ENCODE results near the gene KIF2C.
"Not testable (repeated sequence)": the region's sequence is repeated elsewhere in the genome, so short reads cannot be mapped to it uniquely, and the experiment has no call there.

Gene KIF2C

GRCh38 chr1:44792736-44793502 is 53.3 kb downstream of the KIF2C start:
- DNase-seq = peak in 1 of 2 donors; percentile 52
- H3K36me3 ChIP-seq = no peaks in the 10 kb centered on the region
- no peak overlapping the region for H3K27ac ChIP-seq
- H3K9me3 ChIP-seq = no peaks in the 10 kb centered on the region
- no peak overlapping the region for H3K4me3 ChIP-seq
- H3K27me3 ChIP-seq = no peaks in the 10 kb centered on the region
- TF ChIP-seq CTCF (IDR thresholded peaks at IDR 0.05) = no peak
- intact Hi-C loops (cut with DNase I; ENCODE audit: low total_unique reads) = no loop called here
- no peaks in the 10 kb centered on the region for H3K4me1 ChIP-seq

DNA sequence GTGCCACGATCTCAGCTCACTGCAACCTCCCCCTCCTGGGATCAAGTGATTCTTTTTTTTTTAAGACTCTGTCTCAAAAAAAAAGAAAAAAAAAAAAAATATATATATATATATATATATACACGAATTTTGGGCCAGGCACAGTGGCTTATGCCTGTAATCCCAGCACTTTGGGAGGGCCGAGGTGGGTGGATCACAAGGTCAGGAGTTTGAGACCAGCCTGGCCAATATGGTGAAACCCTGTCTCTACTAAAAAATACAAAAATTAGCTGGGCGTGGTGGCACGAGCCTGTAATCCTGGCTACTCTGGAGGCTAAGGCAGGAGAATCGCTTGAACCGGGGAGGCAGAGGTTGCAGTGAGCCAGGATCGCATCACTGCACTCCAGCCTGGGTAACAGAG is 58.2 kb downstream of the KIF2C start:
- peaks cover 0 to 28% (median 21%) of the 10 kb centered on the region in 4 donors for H3K4me1 ChIP-seq
- H3K4me3 ChIP-seq; H3K9me3 ChIP-seq; H3K36me3 ChIP-seq; H3K27me3 ChIP-seq; intact Hi-C loops (cut with DNase I; ENCODE audit: low total_unique reads): not testable (repeated sequence)
- DNase-seq = peak; percentile 16 to 37
- H3K27ac ChIP-seq = peak overlapping the region; percentile 94 to 98

DNA sequence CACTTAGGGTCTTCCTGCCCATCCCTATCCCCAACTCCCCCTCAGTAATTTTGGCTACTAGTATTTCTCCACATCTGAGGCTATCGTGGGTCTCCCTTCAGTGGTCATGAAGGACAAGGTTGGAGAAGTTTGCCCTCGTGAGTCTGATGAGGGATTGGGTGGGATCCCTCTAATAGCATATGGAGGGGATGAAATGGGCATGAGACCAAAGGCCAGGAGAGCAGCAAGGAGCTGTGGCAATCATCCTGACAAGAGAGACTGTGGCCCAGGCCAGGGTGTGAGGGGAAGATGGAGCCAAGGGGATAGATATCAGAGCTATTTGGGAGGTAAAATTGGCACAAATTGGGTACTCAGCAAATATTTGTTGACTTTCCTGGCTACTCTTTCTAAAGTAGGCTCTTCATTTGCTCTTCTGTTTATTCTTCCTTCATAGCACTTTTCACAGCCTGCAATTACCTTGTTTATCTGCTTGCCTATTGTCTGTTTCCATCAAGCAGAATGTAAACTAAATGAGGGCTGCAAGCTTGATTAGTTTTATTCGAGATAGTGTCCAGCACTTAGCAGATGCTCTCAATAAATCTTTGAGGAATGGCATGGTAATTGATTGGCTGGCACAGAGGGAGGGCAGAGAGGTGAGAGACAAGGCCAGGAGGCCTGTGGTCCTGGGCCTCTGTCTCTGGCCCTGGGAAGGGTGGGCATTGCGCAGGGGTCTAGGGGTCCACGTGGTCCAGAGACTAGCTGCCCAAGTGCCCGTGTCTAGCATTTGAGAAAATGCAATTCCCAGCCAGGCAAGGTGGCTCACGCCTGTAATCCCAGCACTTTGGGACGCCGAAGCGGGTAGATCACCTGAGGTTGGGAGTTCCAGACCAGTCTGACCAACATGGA is 59.1 kb downstream of the KIF2C start:
- H3K4me1 ChIP-seq = peaks cover 0 to 33% (median 28%) of the 10 kb centered on the region in 4 donors
- H3K27me3 ChIP-seq = no peaks in the 10 kb centered on the region
- peak overlapping the region; percentile 94 to 98 for H3K27ac ChIP-seq
- no peaks in the 10 kb centered on the region for H3K9me3 ChIP-seq
- intact Hi-C loops (cut with DNase I; ENCODE audit: low total_unique reads) = no loop called here
- DNase-seq = peak; percentile 22 to 69
- peaks cover under 1 to 16% (median 15%) of the 10 kb centered on the region in 3 donors for H3K36me3 ChIP-seq
- no peak overlapping the region for H3K4me3 ChIP-seq
- no peak for TF ChIP-seq CTCF (IDR thresholded peaks at IDR 0.05)

- intact Hi-C loops (cut with DNase I; ENCODE audit: low total_unique reads) = no loop called here
- peak; percentile 89 to 95 for TF ChIP-seq CTCF (IDR thresholded peaks at IDR 0.05)
- Histone ChIP-seq H3K4me3 (peak within 1 kb of the TSS; percentile 83 to 100), H3K36me3 (peaks cover 11 to 29% (median 25%) of the 10 kb centered on the region in 3 donors), H3K9me3 (no peaks in the 10 kb centered on the region), H3K4me1 (peaks cover 0 to 43% (median 29%) of the 10 kb centered on the region in 4 donors), H3K27me3 (no peaks in the 10 kb centered on the region), H3K27ac (peak within 1 kb of the TSS; percentile 94 to 98)
- peak; percentile 99 for DNase-seq
Measured at GRCh38 chr1:44799770-44800584, 60.3 kb downstream of the KIF2C start, which contains the start of gene PLK3. Gene PLK3 (plus strand): TSS chr1:44800377. CDS start chr1:44800464, 87 bp downstream.

- H3K36me3 ChIP-seq = peaks cover 11 to 44% (median 41%) of the 10 kb centered on the region in 3 donors
- peak in 1 of 2 donors; percentile 28 for DNase-seq
- no peaks in the 10 kb centered on the region for H3K27me3 ChIP-seq
- peaks cover 3 to 60% (median 45%) of the 10 kb centered on the region in 4 donors for H3K4me1 ChIP-seq
- H3K27ac ChIP-seq = peak overlapping the region; percentile 94 to 98
- peak overlapping the region; percentile 83 to 100 for H3K4me3 ChIP-seq
- TF ChIP-seq CTCF (IDR thresholded peaks at IDR 0.05) = no peak
- intact Hi-C loops (cut with DNase I; ENCODE audit: low total_unique reads) = no loop called here
- no peaks in the 10 kb centered on the region for H3K9me3 ChIP-seq
Measured at GRCh38 chr1:44801491-44802305, 62.1 kb downstream of the KIF2C start.
